ENCODE data around the gene DACT3.

GRCh38 chr19:46661735-46662592 is 982 bp upstream of the DACT3 start:
- TF ChIP-seq GABPA (IDR thresholded peaks at IDR 0.05 in 1 of 2, conservative IDR thresholded peaks at IDR 0.05 in 1 of 2) (no peak), SP1 (IDR thresholded peaks at IDR 0.05) (no peak), ATF3 (IDR thresholded peaks at IDR 0.05) (no peak), YY1 (IDR thresholded peaks at IDR 0.05) (no peak), RAD21 (IDR thresholded peaks at IDR 0.05) (peak; percentile 98), JUND (IDR thresholded peaks at IDR 0.05) (no peak), EGR1 (IDR thresholded peaks at IDR 0.05; ENCODE audit: low read depth in 2 of 2) (no peak), MAX (IDR thresholded peaks at IDR 0.05) (no peak)
- TF ChIP-seq, protein P1, sequence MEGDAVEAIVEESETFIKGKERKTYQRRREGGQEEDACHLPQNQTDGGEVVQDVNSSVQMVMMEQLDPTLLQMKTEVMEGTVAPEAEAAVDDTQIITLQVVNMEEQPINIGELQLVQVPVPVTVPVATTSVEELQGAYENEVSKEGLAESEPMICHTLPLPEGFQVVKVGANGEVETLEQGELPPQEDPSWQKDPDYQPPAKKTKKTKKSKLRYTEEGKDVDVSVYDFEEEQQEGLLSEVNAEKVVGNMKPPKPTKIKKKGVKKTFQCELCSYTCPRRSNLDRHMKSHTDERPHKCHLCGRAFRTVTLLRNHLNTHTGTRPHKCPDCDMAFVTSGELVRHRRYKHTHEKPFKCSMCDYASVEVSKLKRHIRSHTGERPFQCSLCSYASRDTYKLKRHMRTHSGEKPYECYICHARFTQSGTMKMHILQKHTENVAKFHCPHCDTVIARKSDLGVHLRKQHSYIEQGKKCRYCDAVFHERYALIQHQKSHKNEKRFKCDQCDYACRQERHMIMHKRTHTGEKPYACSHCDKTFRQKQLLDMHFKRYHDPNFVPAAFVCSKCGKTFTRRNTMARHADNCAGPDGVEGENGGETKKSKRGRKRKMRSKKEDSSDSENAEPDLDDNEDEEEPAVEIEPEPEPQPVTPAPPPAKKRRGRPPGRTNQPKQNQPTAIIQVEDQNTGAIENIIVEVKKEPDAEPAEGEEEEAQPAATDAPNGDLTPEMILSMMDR (IDR thresholded peaks at IDR 0.05; ENCODE audit: low read depth, low read length, missing input control) = peak; percentile 91
- TF ChIP-seq, protein P2, sequence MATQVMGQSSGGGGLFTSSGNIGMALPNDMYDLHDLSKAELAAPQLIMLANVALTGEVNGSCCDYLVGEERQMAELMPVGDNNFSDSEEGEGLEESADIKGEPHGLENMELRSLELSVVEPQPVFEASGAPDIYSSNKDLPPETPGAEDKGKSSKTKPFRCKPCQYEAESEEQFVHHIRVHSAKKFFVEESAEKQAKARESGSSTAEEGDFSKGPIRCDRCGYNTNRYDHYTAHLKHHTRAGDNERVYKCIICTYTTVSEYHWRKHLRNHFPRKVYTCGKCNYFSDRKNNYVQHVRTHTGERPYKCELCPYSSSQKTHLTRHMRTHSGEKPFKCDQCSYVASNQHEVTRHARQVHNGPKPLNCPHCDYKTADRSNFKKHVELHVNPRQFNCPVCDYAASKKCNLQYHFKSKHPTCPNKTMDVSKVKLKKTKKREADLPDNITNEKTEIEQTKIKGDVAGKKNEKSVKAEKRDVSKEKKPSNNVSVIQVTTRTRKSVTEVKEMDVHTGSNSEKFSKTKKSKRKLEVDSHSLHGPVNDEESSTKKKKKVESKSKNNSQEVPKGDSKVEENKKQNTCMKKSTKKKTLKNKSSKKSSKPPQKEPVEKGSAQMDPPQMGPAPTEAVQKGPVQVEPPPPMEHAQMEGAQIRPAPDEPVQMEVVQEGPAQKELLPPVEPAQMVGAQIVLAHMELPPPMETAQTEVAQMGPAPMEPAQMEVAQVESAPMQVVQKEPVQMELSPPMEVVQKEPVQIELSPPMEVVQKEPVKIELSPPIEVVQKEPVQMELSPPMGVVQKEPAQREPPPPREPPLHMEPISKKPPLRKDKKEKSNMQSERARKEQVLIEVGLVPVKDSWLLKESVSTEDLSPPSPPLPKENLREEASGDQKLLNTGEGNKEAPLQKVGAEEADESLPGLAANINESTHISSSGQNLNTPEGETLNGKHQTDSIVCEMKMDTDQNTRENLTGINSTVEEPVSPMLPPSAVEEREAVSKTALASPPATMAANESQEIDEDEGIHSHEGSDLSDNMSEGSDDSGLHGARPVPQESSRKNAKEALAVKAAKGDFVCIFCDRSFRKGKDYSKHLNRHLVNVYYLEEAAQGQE (IDR thresholded peaks at IDR 0.05) = no peak
